Stimulated activated CD4-positive, alpha-beta T cell treated with anti-CD3 and anti-CD28 coated beads, Interleukin-12 subunit alpha, Interleukin-12 subunit beta, amount 100 ng/mL, for 4 hours (primary cell): Measurements from ENCODE around the gene LONRF2.
A peak's percentile ranks its signal among the peaks of the same experiment; 100 is the strongest.

Experiments used
- DNase-seq: peaks from one replicate; pipeline ENCODE4 v3.0.0-alpha.2; 2020

LONRF2 gene

GRCh38 chr2:100274076-100274475, 48.2 kb downstream of the LONRF2 start:
- no peak for DNase-seq

DNA sequence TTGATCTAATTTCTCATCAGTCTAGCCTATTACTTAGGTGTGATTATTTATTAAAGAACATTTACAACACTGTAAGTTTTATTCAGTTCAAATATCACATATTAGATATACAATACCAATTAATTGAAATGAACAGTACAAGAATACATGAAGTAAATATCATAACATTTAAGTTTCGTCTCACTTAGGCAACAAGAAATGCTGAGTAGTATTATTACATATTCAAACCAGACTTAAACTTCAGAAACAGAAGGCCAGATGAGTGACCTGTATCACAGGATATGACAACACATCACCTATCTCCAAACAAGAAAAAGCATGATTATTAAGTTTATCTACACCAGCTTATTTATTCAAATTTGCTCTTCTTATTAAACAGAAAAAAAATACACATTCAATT, 48.9 kb downstream of the LONRF2 start:
- no peak for DNase-seq

- no peak for DNase-seq
Measured at GRCh38 chr2:100272841-100273329, 49.4 kb downstream of the LONRF2 start.

- no peak for DNase-seq
Measured at GRCh38 chr2:100271210-100271609, 51.1 kb downstream of the LONRF2 start.

DNA sequence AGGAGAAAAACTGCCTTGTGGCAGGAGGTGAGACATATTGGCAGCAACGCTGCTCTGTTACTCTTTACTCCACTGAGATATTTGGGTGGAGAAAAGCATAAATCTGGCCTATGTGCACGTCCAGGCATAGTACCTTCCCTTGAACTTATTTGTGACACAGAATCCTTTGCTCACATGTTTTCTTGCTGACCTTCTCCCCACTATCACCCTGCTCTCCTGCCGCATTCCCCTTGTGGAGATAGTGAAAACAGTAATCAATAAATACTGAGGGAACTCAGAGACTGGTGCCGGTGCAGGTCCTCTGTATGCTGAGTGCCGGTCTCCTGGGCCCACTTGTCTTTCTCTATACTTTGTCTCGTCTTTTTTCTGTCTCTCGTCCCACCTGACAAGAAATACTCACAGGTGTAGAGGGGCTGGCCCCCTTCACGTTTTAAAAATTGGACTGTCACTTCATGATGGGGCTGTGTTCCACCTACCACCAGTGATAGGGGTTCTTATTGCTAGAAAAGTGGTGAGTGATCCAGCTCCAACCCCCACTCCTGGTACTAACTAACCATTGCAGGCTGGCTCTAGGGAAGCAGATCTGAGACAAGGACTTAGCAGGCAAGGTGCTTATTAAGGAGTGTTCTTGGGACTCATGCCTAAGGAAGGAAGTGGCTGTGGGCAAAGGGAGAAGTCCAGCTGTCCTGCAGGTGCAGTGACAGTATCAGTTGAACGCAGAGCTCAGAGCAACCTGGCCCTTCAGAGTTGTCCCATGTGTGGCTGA, 51.7 kb downstream of the LONRF2 start:
- DNase-seq, result no peak

DNA sequence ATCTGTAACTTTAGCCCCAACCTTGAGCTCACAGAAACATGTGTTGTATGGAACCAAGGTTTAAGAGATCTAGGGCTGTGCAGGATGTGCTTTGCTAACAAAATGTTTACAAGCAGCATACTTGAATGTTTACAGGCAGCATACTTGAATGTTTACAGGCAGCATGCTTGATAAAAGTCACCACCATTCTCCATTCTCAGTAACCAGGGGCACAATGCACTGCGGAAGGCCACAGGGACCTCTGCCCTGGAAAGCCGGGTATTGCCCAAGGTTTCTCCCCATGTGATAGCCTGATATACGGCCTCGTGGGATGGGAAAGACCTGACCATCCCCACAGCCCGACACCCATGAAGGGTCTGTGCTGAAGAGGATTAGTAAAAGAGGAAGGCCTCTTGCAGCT, 52.4 kb downstream of the LONRF2 start:
- no peak for DNase-seq

DNA sequence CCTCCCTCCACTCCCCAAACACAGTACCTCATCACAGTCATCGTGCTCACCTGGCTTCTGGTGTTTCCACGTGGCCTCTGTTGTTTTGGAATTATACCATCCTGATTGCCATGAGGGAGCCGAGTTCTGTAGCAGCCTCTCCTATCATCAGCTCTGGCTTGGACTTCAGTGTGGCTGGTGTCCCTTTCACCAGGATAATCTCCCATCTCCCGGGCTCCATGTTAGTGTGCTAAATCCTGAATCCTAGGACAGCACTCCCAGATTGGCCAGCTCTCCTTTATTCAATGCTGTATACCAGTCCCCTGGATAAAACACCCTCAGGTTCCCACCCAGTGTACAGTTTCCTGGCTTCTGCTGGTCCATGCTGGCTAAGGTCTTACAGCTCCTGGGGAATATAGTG, 53.3 kb downstream of the LONRF2 start:
- DNase-seq, result no peak

DNA sequence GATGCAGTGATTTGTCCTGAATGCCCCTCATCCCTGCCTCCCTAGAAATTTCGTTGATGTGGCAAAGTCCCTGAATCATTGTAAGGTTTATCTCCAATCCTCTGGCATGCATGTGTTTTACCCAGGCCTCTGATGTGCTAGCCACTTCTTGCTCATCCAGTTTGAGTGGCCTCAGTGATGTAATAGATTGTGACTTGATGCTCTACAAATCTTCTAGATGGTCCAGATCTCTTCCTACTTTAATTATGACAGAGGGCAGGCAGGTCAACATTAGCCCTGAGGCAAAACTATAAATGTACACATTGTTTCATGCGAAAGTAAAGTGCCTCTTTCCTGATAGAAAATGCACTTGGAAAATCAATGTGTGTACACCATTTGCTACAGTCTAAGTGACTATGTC, 54.5 kb downstream of the LONRF2 start:
- DNase-seq, result no peak

DNA sequence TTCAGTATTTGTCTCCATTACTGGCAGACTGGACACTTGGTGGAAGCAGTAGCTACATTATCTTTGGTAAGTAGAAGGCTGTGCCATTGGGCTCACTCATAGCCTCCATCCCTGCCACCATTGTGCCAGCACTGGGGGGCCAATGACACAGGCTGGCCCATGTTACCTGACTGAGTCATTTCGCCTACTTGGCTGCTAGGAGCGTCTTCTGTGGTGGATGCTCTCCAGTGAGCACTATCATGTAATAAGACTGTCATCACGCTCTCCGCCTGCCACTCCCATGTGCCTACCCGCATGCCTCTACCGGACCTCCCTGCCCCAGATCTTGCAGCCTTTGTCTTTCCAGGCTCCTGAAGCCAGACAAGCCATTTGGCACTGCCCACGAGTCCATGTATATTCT, 56.2 kb downstream of the LONRF2 start:
- no peak for DNase-seq

- DNase-seq, result no peak
Measured at GRCh38 chr2:100265226-100265625, 57.1 kb downstream of the LONRF2 start.

- no peak for DNase-seq
Measured at GRCh38 chr2:100264651-100265050, 57.6 kb downstream of the LONRF2 start.

DNA sequence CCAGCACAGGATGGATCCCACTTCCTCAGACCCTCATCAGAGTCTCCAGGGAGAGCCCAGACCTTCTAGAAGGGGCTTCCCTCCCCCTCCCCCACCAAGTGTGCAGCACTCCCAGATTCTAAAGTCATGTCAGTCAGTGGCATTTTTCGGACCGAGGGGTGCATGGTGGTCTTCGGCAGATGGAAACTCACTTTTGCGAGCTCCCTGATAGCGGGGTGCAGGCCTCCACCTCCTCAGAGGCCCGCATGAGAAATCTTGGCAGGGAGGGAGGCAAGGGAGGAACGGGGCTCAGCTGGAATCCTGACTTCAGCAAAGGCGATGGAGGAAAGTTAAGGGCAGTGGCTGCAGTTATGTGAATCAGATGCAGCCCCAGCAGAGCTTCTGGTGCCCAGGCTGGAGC, 58.2 kb downstream of the LONRF2 start:
- DNase-seq, result no peak

- peak; percentile 52 for DNase-seq
Measured at GRCh38 chr2:100262555-100263320, 59.6 kb downstream of the LONRF2 start.

DNA sequence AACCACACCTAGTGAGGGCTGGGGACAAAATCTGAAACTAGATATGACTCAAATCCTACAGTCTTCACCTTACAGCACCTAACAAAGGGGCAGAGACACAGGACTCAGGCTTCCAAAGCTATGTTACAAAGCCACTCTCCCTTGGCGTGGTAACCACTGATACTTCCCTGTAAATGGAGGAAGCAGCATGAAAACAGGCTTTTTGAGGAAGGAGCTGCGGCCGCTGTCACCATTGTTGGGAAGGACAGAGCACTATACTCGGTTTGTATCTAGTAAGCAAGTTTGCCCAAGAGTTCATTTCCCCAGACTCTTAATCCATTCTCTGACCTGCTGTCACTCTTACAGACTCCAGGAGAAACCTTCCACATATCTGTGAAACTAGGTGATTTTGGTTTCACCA, 60.3 kb downstream of the LONRF2 start:
- DNase-seq, result no peak

DNA sequence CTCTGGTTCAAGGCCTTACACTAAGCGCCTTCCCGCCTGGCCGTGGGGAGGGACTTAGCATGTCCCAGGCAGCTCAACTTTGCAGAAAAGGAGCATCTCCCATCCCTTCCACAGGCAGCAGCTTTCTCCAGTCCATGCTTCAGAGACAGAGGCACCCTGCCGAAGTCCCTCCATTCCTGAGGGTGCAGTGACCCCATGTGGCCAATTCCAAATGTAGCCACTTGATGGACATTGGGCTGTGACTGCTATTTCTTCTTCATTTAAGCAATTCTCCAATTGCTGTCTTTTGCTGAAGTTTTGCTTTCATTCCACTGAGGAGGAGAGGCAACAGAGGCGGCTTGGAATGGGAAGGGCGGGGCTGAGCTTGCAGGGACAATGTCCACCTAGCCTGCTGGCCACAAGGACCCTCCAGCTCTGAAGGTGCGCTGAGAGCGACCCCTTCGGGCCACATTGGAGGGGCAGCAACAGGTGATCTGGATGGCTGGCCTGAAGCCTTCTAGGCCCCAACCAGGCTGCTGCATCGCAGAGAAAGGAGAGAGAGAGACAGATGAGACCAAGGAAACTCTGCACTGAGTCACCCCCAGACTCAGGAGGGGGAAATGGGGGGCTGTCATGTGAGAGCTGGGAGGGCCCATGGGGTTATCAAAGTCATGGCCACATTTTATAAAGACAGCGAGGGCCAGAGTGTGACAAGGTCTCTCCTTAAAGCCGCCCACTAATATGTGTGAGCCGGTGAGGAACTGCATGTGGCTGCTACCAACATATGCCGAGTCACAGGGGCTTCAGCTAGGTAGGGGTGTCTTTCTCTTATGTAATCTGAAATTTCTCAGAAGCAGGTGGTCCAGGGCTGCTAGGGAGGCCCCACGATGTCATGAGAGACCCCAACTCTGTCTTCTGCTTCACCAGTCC, 61.3 kb downstream of the LONRF2 start:
- no peak for DNase-seq

GRCh38 chr2:100259106-100259505, 63.2 kb downstream of the LONRF2 start:
- DNase-seq, result no peak

GRCh38 chr2:100257939-100258338, 64.4 kb downstream of the LONRF2 start:
- DNase-seq, result no peak

- DNase-seq, result no peak
Measured at GRCh38 chr2:100256849-100257248, 65.5 kb downstream of the LONRF2 start.

GRCh38 chr2:100256416-100256815, 65.9 kb downstream of the LONRF2 start:
- DNase-seq, result no peak

DNA sequence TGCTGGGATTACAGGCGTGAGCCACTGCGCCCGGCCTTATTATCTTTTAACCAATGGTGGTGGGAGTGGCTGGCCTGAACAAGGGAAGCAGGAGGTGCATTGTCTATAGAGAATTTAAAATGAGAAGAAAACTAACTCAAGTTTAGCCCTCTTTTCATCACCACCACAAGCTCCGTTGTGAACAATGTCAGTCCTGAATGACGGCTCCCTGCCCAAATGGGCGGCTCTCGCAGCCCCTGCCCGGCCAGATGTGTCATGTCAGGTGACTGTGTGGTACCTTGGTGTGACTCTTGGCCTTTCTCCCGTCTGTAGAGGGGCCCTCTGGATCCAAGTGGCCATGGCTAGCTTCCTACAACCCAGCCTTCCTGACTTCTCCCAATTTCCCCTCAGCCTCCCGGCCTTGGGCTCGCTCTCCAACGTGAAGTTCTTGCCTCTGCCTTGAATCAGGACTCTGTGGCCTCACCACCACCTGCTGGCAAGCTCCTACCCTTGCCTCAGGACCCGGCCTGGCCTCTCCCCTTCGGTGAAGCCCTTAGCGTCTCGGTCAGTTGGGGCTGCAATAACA, 67.6 kb downstream of the LONRF2 start:
- no peak for DNase-seq

DNA sequence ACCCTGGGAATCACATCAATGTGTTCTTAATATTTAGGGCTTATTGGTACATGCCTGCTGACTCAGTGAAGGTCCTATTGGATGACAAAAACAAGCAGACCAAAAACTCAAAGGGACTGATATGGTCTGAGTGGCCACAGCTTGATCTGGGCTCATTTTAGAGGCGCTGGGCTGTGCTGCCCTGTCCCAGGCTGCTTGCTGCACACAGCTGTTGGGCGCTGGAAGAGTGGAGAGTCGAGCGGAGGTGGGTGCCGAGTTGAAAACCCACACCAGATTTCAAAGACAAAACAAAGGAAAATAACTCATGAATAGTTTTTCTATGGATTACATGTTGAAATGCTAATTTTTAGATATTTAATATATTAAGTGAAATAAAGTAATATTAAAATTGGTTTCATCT, 68.5 kb downstream of the LONRF2 start:
- DNase-seq, result no peak

DNA sequence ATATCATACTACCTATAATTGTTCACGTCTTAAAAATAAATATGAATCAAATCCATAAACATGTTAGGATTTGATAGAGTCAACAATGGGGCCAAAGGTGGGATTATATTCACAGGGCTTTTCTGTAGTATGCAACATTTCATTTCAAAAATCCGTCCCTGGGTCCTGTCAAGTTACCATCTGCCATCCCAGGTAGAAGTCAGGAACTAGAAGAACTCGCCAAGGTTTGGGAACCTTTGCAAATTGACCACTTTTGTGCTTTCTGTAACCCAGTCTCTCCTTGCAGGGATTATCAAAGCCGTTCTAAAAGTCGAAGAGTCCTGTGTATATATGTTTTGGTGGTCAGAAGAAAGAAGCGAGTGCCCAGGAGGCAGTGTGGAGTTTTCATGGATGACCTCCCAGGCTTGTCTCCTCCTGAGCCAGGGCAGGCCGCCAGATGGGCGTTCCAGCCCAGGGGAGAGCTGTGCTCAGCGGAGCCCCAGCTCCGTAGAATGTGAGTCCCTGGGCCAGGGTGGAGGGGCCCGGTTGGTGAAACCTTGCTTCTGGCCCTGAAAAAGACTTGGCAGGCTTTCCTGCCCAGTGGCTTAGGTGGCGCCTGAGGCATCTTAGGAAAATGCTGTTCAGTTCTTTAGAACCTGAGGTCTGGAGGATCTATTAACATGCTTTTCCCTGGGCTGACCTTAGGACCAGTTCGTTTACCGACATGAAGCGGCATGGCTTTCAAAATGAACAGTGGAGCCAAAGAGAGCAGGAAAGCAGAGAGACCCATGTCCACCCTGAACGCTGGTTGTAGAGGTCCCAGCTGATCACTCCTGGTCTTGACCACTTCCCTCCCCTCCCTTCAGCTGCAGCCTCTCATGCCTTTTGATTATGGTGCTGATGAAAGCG, 69.2 kb downstream of the LONRF2 start:
- no peak for DNase-seq
